Measurements from ENCODE around the gene OSM.

DNA sequence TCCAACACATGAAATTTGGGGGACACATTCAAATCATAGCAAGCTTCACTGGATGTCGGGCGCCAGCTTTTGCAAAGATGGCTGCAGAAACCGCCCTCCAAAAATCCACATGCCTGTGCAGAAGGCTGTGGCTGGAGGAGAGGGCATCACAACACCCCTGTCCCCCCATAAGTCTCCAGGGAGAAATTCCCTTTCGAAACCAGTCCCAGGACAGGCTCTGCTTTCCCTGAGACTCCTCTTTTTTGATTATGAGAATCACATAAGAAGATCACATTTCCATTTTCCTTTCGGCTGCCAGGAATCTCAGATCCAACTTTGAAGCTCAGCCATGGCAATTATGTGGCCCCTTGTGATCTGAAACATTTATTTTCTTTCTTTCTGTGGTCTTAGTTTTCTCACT is 29.8 kb downstream of the OSM start:
- no peak for TF ChIP-seq EZH2 (IDR thresholded peaks at IDR 0.05; ENCODE audit: insufficient read depth, poor library complexity, severe bottlenecking)
- TF ChIP-seq EZH2phosphoT487 (IDR thresholded peaks at IDR 0.05; ENCODE audit: insufficient read depth, low read depth): no peak
